ENCODE measurements around the gene CYP2W1. TPM values are rescaled to one million over a fixed set of nuclear protein-coding genes. Genes with fewer than 3 reads are reported as not detected.

The CYP2W1 gene
- total RNA-seq, 1 donor from 2014 or later: not detected

DNA sequence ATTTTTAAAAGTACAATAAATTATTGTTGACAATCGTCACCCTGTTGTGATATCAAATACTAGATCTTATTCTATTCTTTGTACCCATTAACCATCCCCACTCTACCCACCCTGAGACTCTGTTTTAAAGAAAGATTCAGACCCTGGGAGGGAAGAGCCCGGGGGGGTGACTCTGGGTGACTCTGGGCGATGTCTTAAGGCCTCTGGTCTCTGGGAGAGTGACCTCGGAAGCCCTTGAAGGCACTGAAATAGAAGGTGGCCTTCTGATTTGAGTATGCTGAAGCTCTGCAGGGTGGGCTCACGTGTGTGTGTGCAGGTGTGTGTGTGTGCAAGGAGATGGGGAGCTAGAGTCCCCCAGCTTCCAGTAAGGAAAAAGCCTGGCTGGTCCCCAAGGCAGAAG is 38.2 kb upstream of the CYP2W1 start:
- H3K27ac ChIP-seq: no peak overlapping the region
- intact Hi-C loops (cut with DNase I): no loop called here
- H3K4me1 ChIP-seq: no peaks in the 10 kb centered on the region
- TF ChIP-seq, protein P1, sequence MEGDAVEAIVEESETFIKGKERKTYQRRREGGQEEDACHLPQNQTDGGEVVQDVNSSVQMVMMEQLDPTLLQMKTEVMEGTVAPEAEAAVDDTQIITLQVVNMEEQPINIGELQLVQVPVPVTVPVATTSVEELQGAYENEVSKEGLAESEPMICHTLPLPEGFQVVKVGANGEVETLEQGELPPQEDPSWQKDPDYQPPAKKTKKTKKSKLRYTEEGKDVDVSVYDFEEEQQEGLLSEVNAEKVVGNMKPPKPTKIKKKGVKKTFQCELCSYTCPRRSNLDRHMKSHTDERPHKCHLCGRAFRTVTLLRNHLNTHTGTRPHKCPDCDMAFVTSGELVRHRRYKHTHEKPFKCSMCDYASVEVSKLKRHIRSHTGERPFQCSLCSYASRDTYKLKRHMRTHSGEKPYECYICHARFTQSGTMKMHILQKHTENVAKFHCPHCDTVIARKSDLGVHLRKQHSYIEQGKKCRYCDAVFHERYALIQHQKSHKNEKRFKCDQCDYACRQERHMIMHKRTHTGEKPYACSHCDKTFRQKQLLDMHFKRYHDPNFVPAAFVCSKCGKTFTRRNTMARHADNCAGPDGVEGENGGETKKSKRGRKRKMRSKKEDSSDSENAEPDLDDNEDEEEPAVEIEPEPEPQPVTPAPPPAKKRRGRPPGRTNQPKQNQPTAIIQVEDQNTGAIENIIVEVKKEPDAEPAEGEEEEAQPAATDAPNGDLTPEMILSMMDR (IDR thresholded peaks at IDR 0.05): no peak
- H3K9me3 ChIP-seq: no peaks in the 10 kb centered on the region
- H3K27me3 ChIP-seq: no peaks in the 10 kb centered on the region
- DNase-seq (ENCODE audit: low spot score in 2 of 2): no peak
- no peaks in the 10 kb centered on the region for H3K36me3 ChIP-seq
- H3K4me3 ChIP-seq: no peak overlapping the region

GRCh38 chr7:945147-945555 is 37.8 kb upstream of the CYP2W1 start:
- DNase-seq (ENCODE audit: low spot score in 2 of 2): peak in 1 of 2 donors; percentile 55
- TF ChIP-seq, protein P1 (IDR thresholded peaks at IDR 0.05): no peak
- intact Hi-C loops (cut with DNase I): no loop called here
- Histone ChIP-seq H3K27ac (no peak overlapping the region), H3K4me3 (no peak overlapping the region), H3K36me3 (no peaks in the 10 kb centered on the region), H3K9me3 (no peaks in the 10 kb centered on the region), H3K27me3 (no peaks in the 10 kb centered on the region), H3K4me1 (no peaks in the 10 kb centered on the region)

DNA sequence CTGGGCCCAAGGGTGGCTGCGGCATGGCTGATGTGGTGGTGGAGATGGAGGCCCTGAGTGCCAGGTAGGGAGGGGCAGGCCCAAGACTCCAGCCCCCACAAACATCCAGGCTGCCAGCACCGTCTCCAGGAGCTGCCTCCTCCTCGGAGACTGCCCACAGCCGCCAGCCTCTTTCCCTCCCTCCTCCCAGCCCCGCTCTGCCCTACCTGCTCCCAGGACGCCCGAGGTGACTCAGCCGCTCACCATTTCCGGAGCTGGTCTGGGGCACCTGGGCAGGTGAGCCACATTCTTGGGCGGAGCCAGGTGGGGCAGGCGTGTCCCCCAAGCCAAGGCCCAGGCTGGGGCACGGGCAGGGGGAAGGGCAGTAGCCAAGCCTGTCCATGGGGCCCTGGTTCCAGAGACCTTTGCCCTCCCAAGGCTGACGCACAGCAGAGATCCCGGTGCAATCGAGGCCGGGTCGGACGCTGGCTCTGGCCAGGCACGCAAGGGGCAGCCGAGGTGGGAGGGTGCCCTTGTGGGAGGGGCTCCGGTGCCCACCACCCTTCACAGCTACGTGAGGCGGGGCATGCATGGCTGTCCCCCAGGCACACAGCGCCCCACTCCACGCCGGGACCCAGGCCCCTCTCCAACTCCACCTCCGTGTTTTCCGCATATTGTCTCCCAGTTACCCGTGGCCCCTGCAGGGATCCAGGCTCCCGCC is 37.3 kb upstream of the CYP2W1 start:
- H3K36me3 ChIP-seq: no peaks in the 10 kb centered on the region
- H3K4me1 ChIP-seq: no peaks in the 10 kb centered on the region
- TF ChIP-seq, protein P1 (IDR thresholded peaks at IDR 0.05): no peak
- no peaks in the 10 kb centered on the region for H3K27me3 ChIP-seq
- H3K9me3 ChIP-seq: no peaks in the 10 kb centered on the region
- DNase-seq (ENCODE audit: low spot score in 2 of 2): peak in 1 of 2 donors; percentile 58
- no peak overlapping the region for H3K4me3 ChIP-seq
- intact Hi-C loops (cut with DNase I): no loop called here
- no peak overlapping the region for H3K27ac ChIP-seq

GRCh38 chr7:946256-946996 is 36.6 kb upstream of the CYP2W1 start:
- Histone ChIP-seq H3K4me1 (no peaks in the 10 kb centered on the region), H3K4me3 (no peak overlapping the region), H3K27ac (no peak overlapping the region), H3K36me3 (no peaks in the 10 kb centered on the region), H3K9me3 (no peaks in the 10 kb centered on the region), H3K27me3 (no peaks in the 10 kb centered on the region)
- TF ChIP-seq, protein P1 (IDR thresholded peaks at IDR 0.05): no peak
- intact Hi-C loops (cut with DNase I): no loop called here
- peak in 1 of 2 donors; percentile 34 for DNase-seq (ENCODE audit: low spot score in 2 of 2)

- TF ChIP-seq, protein P1 (IDR thresholded peaks at IDR 0.05): no peak
Observed at GRCh38 chr7:947391-948210, 35.4 kb upstream of the CYP2W1 start.

More at GRCh38 chr7:947391-948210, 35.4 kb upstream of the CYP2W1 start:
- intact Hi-C loops (cut with DNase I): no loop called here
- H3K4me3 ChIP-seq: no peak overlapping the region
- no peaks in the 10 kb centered on the region for H3K36me3 ChIP-seq
- H3K27ac ChIP-seq: no peak overlapping the region
- H3K27me3 ChIP-seq: no peaks in the 10 kb centered on the region
- H3K4me1 ChIP-seq: no peaks in the 10 kb centered on the region
- H3K9me3 ChIP-seq: no peaks in the 10 kb centered on the region
- peak in 1 of 2 donors; percentile 52 for DNase-seq (ENCODE audit: low spot score in 2 of 2)

Data from ascending aorta (tissue), 2 donors.